Cardiac muscle cell (in vitro differentiated cells and primary cell): Measurements from ENCODE around the gene CHCHD1. TPM values are rescaled to one million over a fixed set of nuclear protein-coding genes. Genes with fewer than 3 reads are reported as not detected.

Experiments
- DNase-seq, 2 donors: peaks; one replicate each; pipeline versions ENCODE4 v3.0.0 to v3.0.0-alpha.2; 2010 to 2017; ENCODE audit warnings: low read depth in 1 of 2, low spot score in 1 of 2
- H3K27ac ChIP-seq: fragments of 200-600 bp; sonication (generic); 2 replicates; pipeline ENCODE4 v1.5.1; 2016
- H3K27me3 ChIP-seq: fragments of 200-600 bp; sonication (generic); 2 replicates; pipeline ENCODE4 v1.6.0; 2016; ENCODE audit warnings: control low read depth
- H3K36me3 ChIP-seq: fragments of 200-600 bp; sonication (generic); 2 replicates; pipeline ENCODE4 v1.5.1; 2016; ENCODE audit warnings: control low read depth
- H3K4me1 ChIP-seq: fragments of 200-600 bp; sonication (generic); 2 replicates; pipeline ENCODE4 v1.8.1; 2017; ENCODE audit warnings: low read depth, mild to moderate bottlenecking, mixed run types
- H3K4me3 ChIP-seq: fragments of 200-600 bp; sonication (generic); 2 replicates; pipeline ENCODE4 v1.5.1; 2016; ENCODE audit warnings: mild to moderate bottlenecking
- H3K9me3 ChIP-seq: fragments of 200-600 bp; sonication (generic); 2 replicates; pipeline ENCODE4 v1.5.1; 2017; ENCODE audit warnings: low read depth, mild to moderate bottlenecking, control low read depth
- polyA plus RNA-seq: library from polyadenylated mRNA; unstranded; fragments of >200 nt; fragmentation: Nextera tagmentation; extraction: Ambion mirVana; gene quantifications from 2 replicates; pipeline ENCODE4 v1.2.1, GENCODE V29; 2016
- total RNA-seq: library from RNA; depleted of rRNA; stranded (reverse); fragments of >200 nt; gene quantifications from 2 replicates; pipeline ENCODE4 v1.2.3, GENCODE V29; 2016
- TF ChIP-seq, protein P1 (sequence below): IDR thresholded peaks from 2 replicates; pipeline ENCODE4 v1.5.1; 2012; ENCODE audit warnings: low read depth, mild to moderate bottlenecking, low read length

CHCHD1 gene
- total and polyA plus RNA-seq, 2 experiments from 2014 or later, result 42.5 to 83.2 TPM

GRCh38 chr10:73780301-73780700 is 1.5 kb upstream of the CHCHD1 start:
- peak overlapping the region; percentile 6 for H3K27ac ChIP-seq
- peaks cover 10% of the 10 kb centered on the region for H3K4me1 ChIP-seq
- TF ChIP-seq, protein P1, sequence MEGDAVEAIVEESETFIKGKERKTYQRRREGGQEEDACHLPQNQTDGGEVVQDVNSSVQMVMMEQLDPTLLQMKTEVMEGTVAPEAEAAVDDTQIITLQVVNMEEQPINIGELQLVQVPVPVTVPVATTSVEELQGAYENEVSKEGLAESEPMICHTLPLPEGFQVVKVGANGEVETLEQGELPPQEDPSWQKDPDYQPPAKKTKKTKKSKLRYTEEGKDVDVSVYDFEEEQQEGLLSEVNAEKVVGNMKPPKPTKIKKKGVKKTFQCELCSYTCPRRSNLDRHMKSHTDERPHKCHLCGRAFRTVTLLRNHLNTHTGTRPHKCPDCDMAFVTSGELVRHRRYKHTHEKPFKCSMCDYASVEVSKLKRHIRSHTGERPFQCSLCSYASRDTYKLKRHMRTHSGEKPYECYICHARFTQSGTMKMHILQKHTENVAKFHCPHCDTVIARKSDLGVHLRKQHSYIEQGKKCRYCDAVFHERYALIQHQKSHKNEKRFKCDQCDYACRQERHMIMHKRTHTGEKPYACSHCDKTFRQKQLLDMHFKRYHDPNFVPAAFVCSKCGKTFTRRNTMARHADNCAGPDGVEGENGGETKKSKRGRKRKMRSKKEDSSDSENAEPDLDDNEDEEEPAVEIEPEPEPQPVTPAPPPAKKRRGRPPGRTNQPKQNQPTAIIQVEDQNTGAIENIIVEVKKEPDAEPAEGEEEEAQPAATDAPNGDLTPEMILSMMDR, result no peak
- DNase-seq, result no peak
- H3K36me3 ChIP-seq, result peaks cover 18% of the 10 kb centered on the region
- H3K27me3 ChIP-seq, result no peaks in the 10 kb centered on the region
- no peak overlapping the region for H3K4me3 ChIP-seq
- H3K9me3 ChIP-seq, result no peaks in the 10 kb centered on the region

- DNase-seq, result no peak
- Histone ChIP-seq H3K27ac (no peak overlapping the region), H3K27me3 (no peaks in the 10 kb centered on the region), H3K9me3 (no peaks in the 10 kb centered on the region), H3K4me1 (peaks cover 4% of the 10 kb centered on the region), H3K4me3 (peak overlapping the region; percentile 70), H3K36me3 (peaks cover 12% of the 10 kb centered on the region)
- TF ChIP-seq, protein P1, result no peak
Measured at GRCh38 chr10:73780966-73781365, 882 bp upstream of the CHCHD1 start.

DNA sequence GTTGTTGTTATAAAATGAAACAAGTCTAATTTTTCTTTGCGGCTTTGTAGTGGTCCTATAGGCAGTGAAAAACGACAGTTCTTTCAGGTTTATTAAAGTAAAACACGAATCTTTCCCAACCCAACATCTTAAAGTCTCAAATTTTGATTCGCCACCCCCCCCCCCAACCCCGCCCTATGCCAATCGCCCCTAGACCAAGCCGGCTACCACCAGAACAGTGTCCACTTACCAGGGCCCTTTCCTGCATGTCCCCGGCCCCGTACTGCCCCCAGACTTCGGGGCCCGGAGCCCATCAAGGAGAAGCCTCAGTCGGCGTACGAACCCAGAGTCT is 335 bp upstream of the CHCHD1 start:
- DNase-seq, result no peak
- H3K36me3 ChIP-seq, result peaks cover 12% of the 10 kb centered on the region
- TF ChIP-seq, protein P1, result no peak
- H3K4me3 ChIP-seq, result peak overlapping the region; percentile 70
- no peaks in the 10 kb centered on the region for H3K9me3 ChIP-seq
- H3K27me3 ChIP-seq, result no peaks in the 10 kb centered on the region
- peaks cover 4% of the 10 kb centered on the region for H3K4me1 ChIP-seq
- peak overlapping the region; percentile 89 for H3K27ac ChIP-seq

DNA sequence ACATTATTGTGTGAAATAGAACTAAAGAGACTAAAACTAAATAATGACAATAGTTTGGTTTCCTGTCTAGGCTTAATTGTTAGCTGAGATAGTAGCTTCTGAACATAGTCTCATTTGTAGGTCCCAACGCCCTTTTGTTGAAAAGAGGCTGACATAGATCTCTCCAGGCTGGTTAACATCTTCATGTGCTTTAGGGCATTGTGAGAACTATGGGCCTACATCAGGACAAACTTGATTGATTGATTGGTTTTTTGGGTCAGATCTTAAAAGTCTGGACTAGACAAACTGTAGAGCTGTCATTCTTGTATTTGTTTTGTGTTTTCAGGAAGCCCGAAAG is 869 bp downstream of the CHCHD1 start:
- no peaks in the 10 kb centered on the region for H3K27me3 ChIP-seq
- H3K9me3 ChIP-seq, result no peaks in the 10 kb centered on the region
- H3K4me3 ChIP-seq, result peak overlapping the region; percentile 70
- peaks cover 7% of the 10 kb centered on the region for H3K36me3 ChIP-seq
- TF ChIP-seq, protein P1, result no peak
- no peak overlapping the region for H3K27ac ChIP-seq
- no peak for DNase-seq
- H3K4me1 ChIP-seq, result peaks cover 4% of the 10 kb centered on the region

GRCh38 chr10:73785211-73785720 is 3.4 kb downstream of the CHCHD1 start, which contains the start of gene ZSWIM8:
Gene ZSWIM8, plus strand, starts transcription at chr10:73785606. Its CDS starts 273 bp downstream, at chr10:73785879.
- Histone ChIP-seq H3K9me3 (no peaks in the 10 kb centered on the region), H3K27me3 (no peaks in the 10 kb centered on the region), H3K27ac (peak within 1 kb of the TSS; percentile 83), H3K4me3 (peak within 1 kb of the TSS; percentile 87), H3K36me3 (peaks cover 5% of the 10 kb centered on the region), H3K4me1 (peaks cover 4% of the 10 kb centered on the region)
- TF ChIP-seq, protein P1, result no peak
- peak; percentile 93 to 98 for DNase-seq
